Measurements from ENCODE around the gene GPHA2. TPM values are rescaled to one million over a fixed set of nuclear protein-coding genes. Genes with fewer than 3 reads are reported as not detected.

Gene GPHA2
- polyA plus RNA-seq, 1 of the 3 experiments (the other 2 are of a cell fraction), result not detected

DNA sequence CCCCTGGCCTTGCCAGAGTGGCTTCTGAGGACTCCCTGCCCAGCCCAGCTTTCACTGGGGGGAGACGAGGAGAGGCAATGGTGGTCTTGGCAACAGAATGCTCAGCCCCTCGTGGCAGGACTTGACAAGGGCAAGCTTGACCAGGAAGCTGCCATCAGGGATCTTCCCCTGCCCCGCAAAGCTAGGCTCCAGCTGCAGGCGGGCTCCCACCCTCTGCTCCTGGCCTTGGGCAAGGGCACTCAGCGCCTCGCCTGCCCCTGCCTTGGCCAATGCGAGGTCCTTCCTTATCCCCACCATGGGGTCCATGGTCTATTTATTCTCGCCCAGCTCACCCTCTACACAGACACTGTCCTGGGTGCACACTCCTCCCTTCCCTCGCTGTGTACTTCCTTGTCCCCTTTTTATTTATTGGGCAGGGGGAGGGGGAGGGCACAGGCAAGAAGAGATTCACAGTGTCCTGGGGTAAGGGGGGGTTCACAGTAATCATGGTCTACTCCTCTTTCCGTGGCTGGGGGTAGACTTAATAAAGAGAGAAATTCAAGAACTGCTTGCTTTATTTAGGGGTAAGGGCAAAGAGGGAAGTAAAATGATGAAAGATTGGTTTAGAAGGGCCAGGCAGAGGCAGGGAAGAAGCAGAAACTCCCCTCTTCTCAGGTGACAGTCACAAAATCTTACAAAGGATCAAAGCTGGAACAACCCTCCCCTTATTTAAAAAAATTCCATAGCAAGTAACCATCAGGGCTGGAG lies 1.6 kb downstream of the GPHA2 start:
- H3K9ac ChIP-seq, result no peak overlapping the region
- H3K36me3 ChIP-seq (replicated peaks in 1 of 2; ENCODE audit: control insufficient read depth in 1 of 2, insufficient read depth in 2 of 2, low read length in 1 of 2), result peaks cover 11 to 33% of the 10 kb centered on the region in 2 experiments
- TF ChIP-seq FOXM1 (IDR thresholded peaks at IDR 0.05; ENCODE audit: low read depth), result no peak
- no peak for TF ChIP-seq TAF1 (IDR thresholded peaks at IDR 0.05; ENCODE audit: borderline replicate concordance, low read depth, low read length)
- TF ChIP-seq FOXJ3 (CRISPR knock-in tag; IDR thresholded peaks at IDR 0.05), result no peak
- ChIA-PET POLR2A (no interaction called here), CTCF (interaction anchor here (1.3 kb wide), 1 partner anchor 10 kb away, joined by 3 read pairs; no protein-coding TSS in a partner anchor)
- no peaks in the 10 kb centered on the region for H3K9me2 ChIP-seq
- WGBS (ENCODE audit: low lambda C conversion rate), result 86% methylated on average over 8 of the region's 10 CpGs
- DNase-seq, result no peak
- H3K9me3 ChIP-seq, result no peaks in the 10 kb centered on the region
- H3K4me1 ChIP-seq (ENCODE audit: control insufficient read depth in 1 of 2, insufficient read depth in 2 of 2, low read depth in 1 of 2, low read length in 1 of 2), result peaks cover 0 to 6% of the 10 kb centered on the region in 2 experiments; a peak in 1 of 4 replicates
- H3K79me2 ChIP-seq (ENCODE audit: insufficient read depth), result no peaks in the 10 kb centered on the region
- no peak overlapping the region for H3K4me3 ChIP-seq (ENCODE audit: low read depth in 2 of 2, low read length in 1 of 2)
- H3K4me2 ChIP-seq, result no peak overlapping the region
- no peaks in the 10 kb centered on the region for H3K27me3 ChIP-seq (ENCODE audit: insufficient read depth)
- no peaks in the 10 kb centered on the region for H3F3A ChIP-seq (replicated peaks; ENCODE audit: insufficient read depth)
- H3K27ac ChIP-seq (ENCODE audit: low read depth in 2 of 2, low read length in 1 of 2), result no peak overlapping the region
- no peak overlapping the region for H2AFZ ChIP-seq (ENCODE audit: low read depth)
- no peaks in the 10 kb centered on the region for H4K20me1 ChIP-seq (ENCODE audit: insufficient read depth)

DNA sequence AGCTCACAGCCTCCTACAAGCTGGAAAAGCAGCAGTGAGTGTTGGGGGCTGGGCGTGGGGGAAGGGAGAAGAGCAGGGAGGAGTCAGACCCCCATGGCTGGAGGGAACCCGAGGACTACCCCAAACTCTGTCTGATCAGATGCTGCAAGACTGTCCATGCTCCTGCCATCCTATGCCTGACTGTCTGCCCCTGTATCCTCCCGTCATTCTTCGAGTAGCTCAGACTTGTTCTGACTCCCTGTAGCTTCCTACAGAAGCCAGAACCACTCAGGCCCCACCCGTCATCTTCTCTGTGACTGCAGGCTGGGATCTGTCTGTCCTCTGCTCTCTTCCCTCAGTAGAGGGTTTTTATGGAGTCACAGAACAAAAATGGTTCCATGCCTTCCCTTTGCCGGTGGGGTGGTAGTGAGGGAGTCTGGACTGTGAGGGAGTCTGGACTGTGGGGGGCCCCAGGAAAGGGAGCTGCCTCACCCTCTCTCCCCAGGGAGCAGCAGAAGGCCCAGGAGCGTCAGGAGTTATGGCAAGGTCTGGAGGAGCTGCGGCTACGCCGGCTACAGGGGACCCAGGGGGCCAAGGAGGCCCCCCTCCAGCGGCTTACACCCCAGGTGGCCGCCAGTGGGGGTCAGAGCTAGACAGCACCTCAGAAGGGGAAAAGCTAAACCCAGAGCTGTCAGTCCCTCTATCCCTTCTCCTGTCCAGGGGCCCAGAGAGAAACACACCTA lies 2.3 kb downstream of the GPHA2 start:
- DNase-seq, result no peak
- CTCF ChIA-PET, result interaction anchor here (1.0 to 1.3 kb wide), 2 partner anchors 11 to 81 kb away, joined by 3 to 4 read pairs; partner anchors contain the start of gene ARL2
- WGBS (ENCODE audit: low lambda C conversion rate), result 87% methylated on average over 12 of the region's 12 CpGs

DNA sequence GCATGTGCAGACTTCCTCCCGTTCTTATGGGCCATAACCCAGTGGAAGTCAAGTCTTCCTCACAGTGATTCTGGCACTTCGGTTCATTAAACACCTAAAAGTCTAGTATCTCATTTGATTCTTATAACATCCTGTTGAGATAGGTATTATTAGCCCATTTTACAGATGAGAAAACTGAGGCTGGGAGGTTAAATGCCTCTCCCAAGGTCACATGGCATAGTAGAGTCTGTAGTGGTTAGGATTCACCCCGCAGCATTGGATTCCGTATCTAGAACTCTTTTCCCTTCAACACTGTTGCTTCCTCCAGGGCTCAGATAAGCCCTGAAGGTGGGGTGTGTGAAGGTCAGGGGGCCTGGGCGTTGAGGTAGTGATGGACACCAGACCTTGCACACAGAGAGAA lies 3.4 kb downstream of the GPHA2 start:
- Histone ChIP-seq H4K20me1 (ENCODE audit: insufficient read depth) (no peaks in the 10 kb centered on the region), H3K4me2 (no peak overlapping the region), H2AFZ (ENCODE audit: low read depth) (no peak overlapping the region), H3K27me3 (ENCODE audit: insufficient read depth) (no peaks in the 10 kb centered on the region), H3K9me2 (no peaks in the 10 kb centered on the region), H3K9me3 (no peaks in the 10 kb centered on the region), H3K79me2 (ENCODE audit: insufficient read depth) (no peaks in the 10 kb centered on the region), H3K9ac (no peak overlapping the region), H3K27ac (ENCODE audit: low read depth in 2 of 2, low read length in 1 of 2) (no peak overlapping the region), H3K4me1 (ENCODE audit: control insufficient read depth in 1 of 2, insufficient read depth in 2 of 2, low read depth in 1 of 2, low read length in 1 of 2) (peaks cover 0 to 6% of the 10 kb centered on the region in 2 experiments; a peak in 1 of 4 replicates), H3F3A (replicated peaks; ENCODE audit: insufficient read depth) (no peaks in the 10 kb centered on the region), H3K4me3 (ENCODE audit: low read depth in 2 of 2, low read length in 1 of 2) (no peak overlapping the region), H3K36me3 (replicated peaks in 1 of 2; ENCODE audit: control insufficient read depth in 1 of 2, insufficient read depth in 2 of 2, low read length in 1 of 2) (peaks cover 11 to 43% of the 10 kb centered on the region in 2 experiments)
- ChIA-PET CTCF (no interaction called here), POLR2A (no interaction called here)
- TF ChIP-seq EP300 (IDR thresholded peaks at IDR 0.05; ENCODE audit: borderline replicate concordance in 1 of 2, low read depth in 1 of 2, low read length in 1 of 2) (no peak), GABPA (IDR thresholded peaks at IDR 0.05; ENCODE audit: low read depth) (no peak)
- TF ChIP-seq, protein P1, sequence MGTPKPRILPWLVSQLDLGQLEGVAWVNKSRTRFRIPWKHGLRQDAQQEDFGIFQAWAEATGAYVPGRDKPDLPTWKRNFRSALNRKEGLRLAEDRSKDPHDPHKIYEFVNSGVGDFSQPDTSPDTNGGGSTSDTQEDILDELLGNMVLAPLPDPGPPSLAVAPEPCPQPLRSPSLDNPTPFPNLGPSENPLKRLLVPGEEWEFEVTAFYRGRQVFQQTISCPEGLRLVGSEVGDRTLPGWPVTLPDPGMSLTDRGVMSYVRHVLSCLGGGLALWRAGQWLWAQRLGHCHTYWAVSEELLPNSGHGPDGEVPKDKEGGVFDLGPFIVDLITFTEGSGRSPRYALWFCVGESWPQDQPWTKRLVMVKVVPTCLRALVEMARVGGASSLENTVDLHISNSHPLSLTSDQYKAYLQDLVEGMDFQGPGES (IDR thresholded peaks at IDR 0.05; ENCODE audit: low read depth, low read length), result no peak
- 81% methylated on average over 5 of the region's 5 CpGs for WGBS (ENCODE audit: low lambda C conversion rate)
- DNase-seq, result no peak

More for the DNA sequence above, 2.3 kb downstream of the GPHA2 start:
- Histone ChIP-seq H2AFZ (ENCODE audit: low read depth) (no peak overlapping the region), H3K4me3 (ENCODE audit: low read depth in 2 of 2, low read length in 1 of 2) (no peak overlapping the region), H3K27ac (ENCODE audit: low read depth in 2 of 2, low read length in 1 of 2) (no peak overlapping the region), H3K27me3 (ENCODE audit: insufficient read depth) (no peaks in the 10 kb centered on the region), H3K9me3 (no peaks in the 10 kb centered on the region), H3K9ac (no peak overlapping the region), H3K9me2 (no peaks in the 10 kb centered on the region), H3F3A (replicated peaks; ENCODE audit: insufficient read depth) (no peaks in the 10 kb centered on the region), H4K20me1 (ENCODE audit: insufficient read depth) (no peaks in the 10 kb centered on the region), H3K79me2 (ENCODE audit: insufficient read depth) (no peaks in the 10 kb centered on the region), H3K4me1 (ENCODE audit: control insufficient read depth in 1 of 2, insufficient read depth in 2 of 2, low read depth in 1 of 2, low read length in 1 of 2) (peaks cover 0 to 6% of the 10 kb centered on the region in 2 experiments; a peak in 1 of 4 replicates), H3K4me2 (no peak overlapping the region), H3K36me3 (replicated peaks in 1 of 2; ENCODE audit: control insufficient read depth in 1 of 2, insufficient read depth in 2 of 2, low read length in 1 of 2) (peaks cover 11 to 35% of the 10 kb centered on the region in 2 experiments)
- POLR2A ChIA-PET, result no interaction called here
- TF ChIP-seq FOXM1 (IDR thresholded peaks at IDR 0.05; ENCODE audit: low read depth), result no peak
